Stomach (tissue), 4 donors: ENCODE results near the gene NR1I2.

Experiments used
- CTCF ChIP-seq, 7 experiments: fragments of 450-650 bp in 4 of 7; fragments of 200-600 bp in 3 of 7; sonication (generic) in 3 of 7; IDR thresholded peaks; one replicate each; pipeline ENCODE4 v1.5.1; 2016 to 2019; ENCODE audit warnings: antibody characterized with exemption in 7 of 7, control low read depth in 2 of 7, mild to moderate bottlenecking in 1 of 7
- POLR2A ChIP-seq, 4 donors: fragments of 450-650 bp; IDR thresholded peaks; one replicate each; pipeline ENCODE4 v1.6.1; 2016; ENCODE audit warnings: antibody characterized with exemption in 4 of 4, control low read depth in 2 of 4, mild to moderate bottlenecking in 1 of 4, moderate library complexity in 1 of 4

GRCh38 chr3:119835556-119835955 is 53.7 kb downstream of the NR1I2 start:
- TF ChIP-seq CTCF (IDR thresholded peaks at IDR 0.05) (no peak), POLR2A (IDR thresholded peaks at IDR 0.05) (no peak)
